SH-SY5Y (cell line): ENCODE results near the gene KRT84.

Source experiments
- GATA2 ChIP-seq: IDR thresholded peaks from 2 replicates; pipeline ENCODE4 v1.6.1; 2011; ENCODE audit warnings: mild to moderate bottlenecking, low read depth, low read length
- GATA3 ChIP-seq: IDR thresholded peaks from 2 replicates; pipeline ENCODE4 v1.6.1; 2011; ENCODE audit warnings: low read depth, mild to moderate bottlenecking, low read length, moderate library complexity

DNA sequence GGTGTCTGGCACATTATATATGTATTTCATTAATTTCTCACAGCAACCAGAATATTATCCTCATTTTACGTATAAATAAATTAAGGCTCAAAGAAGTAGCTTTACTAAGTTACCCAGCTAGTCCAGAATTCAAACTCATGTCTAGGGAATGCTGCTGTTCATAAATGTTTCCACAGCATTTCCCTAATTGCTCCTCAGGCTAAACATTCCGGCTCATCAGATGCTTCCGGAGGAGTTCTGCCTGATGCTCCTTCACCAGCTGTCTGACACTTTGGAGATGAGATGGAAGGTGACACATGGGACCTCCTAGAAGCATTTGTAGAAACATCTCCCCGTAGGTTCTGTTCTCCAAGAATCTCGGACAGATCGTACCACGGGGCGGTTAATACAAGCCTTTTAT is 30.3 kb downstream of the KRT84 start:
- TF ChIP-seq GATA3 (no peak), GATA2 (no peak)
